GM18511 (cell line): ENCODE data around the gene MTURN.

Experiments used
- ATAC-seq: cut with Tn5 transposase; IDR thresholded peaks from one replicate; pipeline ENCODE4 v1.9.1; 2021; ENCODE audit warnings: mild to moderate bottlenecking, moderate library complexity; ENCODE audit not compliant: unreplicated experiment

Gene MTURN

GRCh38 chr7:30201921-30202320 is 67.1 kb downstream of the MTURN start:
- ATAC-seq, result no peak

- no peak for ATAC-seq
Observed at GRCh38 chr7:30202671-30203070, 67.9 kb downstream of the MTURN start.

- ATAC-seq, result no peak
Observed at GRCh38 chr7:30206491-30206890, 71.7 kb downstream of the MTURN start.

GRCh38 chr7:30206942-30207341 is 72.2 kb downstream of the MTURN start:
- ATAC-seq, result no peak

- no peak for ATAC-seq
Observed at GRCh38 chr7:30207376-30207775, 72.6 kb downstream of the MTURN start.

- no peak for ATAC-seq
Observed at GRCh38 chr7:30209951-30210350, 75.2 kb downstream of the MTURN start.
